ENCODE measurements around the gene NUP54. TPM values are rescaled to one million over a fixed set of nuclear protein-coding genes. Genes with fewer than 3 reads are reported as not detected.

The NUP54 gene
- total RNA-seq, 1 donor from 2014 or later = 20.2 TPM

- Histone ChIP-seq H3K36me3 (no peaks in the 10 kb centered on the region), H3K27me3 (no peaks in the 10 kb centered on the region), H3K4me1 (no peaks in the 10 kb centered on the region), H3K9me3 (no peaks in the 10 kb centered on the region), H3K27ac (no peak overlapping the region), H3K4me3 (no peak overlapping the region)
- no peak for DNase-seq (ENCODE audit: low spot score in 2 of 2)
- intact Hi-C loops (cut with DNase I) = no loop called here
- TF ChIP-seq CTCF (IDR thresholded peaks at IDR 0.05) = no peak
Measured at GRCh38 chr4:76105652-76106051, 42.5 kb downstream of the NUP54 start.

GRCh38 chr4:76096076-76096475 lies 52.1 kb downstream of the NUP54 start:
- Histone ChIP-seq H3K27me3 (no peaks in the 10 kb centered on the region), H3K9me3 (no peaks in the 10 kb centered on the region), H3K36me3 (no peaks in the 10 kb centered on the region), H3K4me1 (no peaks in the 10 kb centered on the region), H3K4me3 (no peak overlapping the region), H3K27ac (no peak overlapping the region)
- no peak for DNase-seq (ENCODE audit: low spot score in 2 of 2)
- intact Hi-C loops (cut with DNase I) = no loop called here
- no peak for TF ChIP-seq CTCF (IDR thresholded peaks at IDR 0.05)

GRCh38 chr4:76095568-76095967 lies 52.6 kb downstream of the NUP54 start:
- Histone ChIP-seq H3K27me3 (no peaks in the 10 kb centered on the region), H3K4me1 (no peaks in the 10 kb centered on the region), H3K36me3 (no peaks in the 10 kb centered on the region), H3K9me3 (no peaks in the 10 kb centered on the region), H3K27ac (no peak overlapping the region), H3K4me3 (no peak overlapping the region)
- DNase-seq (ENCODE audit: low spot score in 2 of 2) = no peak
- no peak for TF ChIP-seq CTCF (IDR thresholded peaks at IDR 0.05)
- intact Hi-C loops (cut with DNase I) = no loop called here

GRCh38 chr4:76091052-76091451 lies 57.1 kb downstream of the NUP54 start:
- TF ChIP-seq CTCF (IDR thresholded peaks at IDR 0.05) = no peak
- H3K4me3 ChIP-seq = no peak overlapping the region
- no peaks in the 10 kb centered on the region for H3K36me3 ChIP-seq
- no peaks in the 10 kb centered on the region for H3K27me3 ChIP-seq
- no peak overlapping the region for H3K27ac ChIP-seq
- no peak for DNase-seq (ENCODE audit: low spot score in 2 of 2)
- intact Hi-C loops (cut with DNase I) = no loop called here
- H3K4me1 ChIP-seq = no peaks in the 10 kb centered on the region
- no peaks in the 10 kb centered on the region for H3K9me3 ChIP-seq

GRCh38 chr4:76090241-76090691 lies 57.9 kb downstream of the NUP54 start:
- Histone ChIP-seq H3K4me3 (no peak overlapping the region), H3K36me3 (no peaks in the 10 kb centered on the region), H3K27ac (no peak overlapping the region), H3K27me3 (no peaks in the 10 kb centered on the region), H3K4me1 (no peaks in the 10 kb centered on the region), H3K9me3 (no peaks in the 10 kb centered on the region)
- intact Hi-C loops (cut with DNase I) = no loop called here
- no peak for TF ChIP-seq CTCF (IDR thresholded peaks at IDR 0.05)
- peak in 1 of 2 donors; percentile 64 for DNase-seq (ENCODE audit: low spot score in 2 of 2)

- no peaks in the 10 kb centered on the region for H3K27me3 ChIP-seq
- no peak for DNase-seq (ENCODE audit: low spot score in 2 of 2)
- H3K4me3 ChIP-seq = no peak overlapping the region
- H3K4me1 ChIP-seq = no peaks in the 10 kb centered on the region
- no peak for TF ChIP-seq CTCF (IDR thresholded peaks at IDR 0.05)
- no peak overlapping the region for H3K27ac ChIP-seq
- no peaks in the 10 kb centered on the region for H3K9me3 ChIP-seq
- intact Hi-C loops (cut with DNase I) = no loop called here
- H3K36me3 ChIP-seq = no peaks in the 10 kb centered on the region
Measured at GRCh38 chr4:76088719-76089118, 59.5 kb downstream of the NUP54 start.

All from ascending aorta (tissue), 2 donors.